IPS-NIHi7 (cell line): ENCODE measurements around the gene GPATCH4.
"Not testable (repeated sequence)": the region's sequence is repeated elsewhere in the genome, so short reads cannot be mapped to it uniquely, and the experiment has no call there.

Experiments
- DNase-seq: peaks from one replicate; pipeline ENCODE4 v3.0.0; 2012; ENCODE audit warnings: mixed read lengths; ENCODE audit errors: extremely low spot score

The GPATCH4 gene

GRCh38 chr1:156598125-156598524, 3.2 kb downstream of the GPATCH4 start:
- no peak for DNase-seq

- DNase-seq, result no peak
These were observed 4.9 kb downstream of the GPATCH4 start for GRCh38 chr1:156596426-156596825.

- DNase-seq, result no peak
These were observed 6.3 kb downstream of the GPATCH4 start for GRCh38 chr1:156595016-156595415.

- DNase-seq, result no peak
These were observed 7.1 kb downstream of the GPATCH4 start for GRCh38 chr1:156594190-156594589.

- no peak for DNase-seq
These were observed 7.7 kb downstream of the GPATCH4 start for GRCh38 chr1:156593661-156593989.

GRCh38 chr1:156592910-156593660, 8.2 kb downstream of the GPATCH4 start:
- DNase-seq, result no peak

- DNase-seq, result no peak
These were observed 8.9 kb downstream of the GPATCH4 start for GRCh38 chr1:156592158-156592909.

- peak; percentile 92 for DNase-seq
These were observed 9.7 kb downstream of the GPATCH4 start, which contains the start of gene NAXE for GRCh38 chr1:156591432-156592157. Gene NAXE, plus strand, starts transcription at chr1:156591776. Its CDS starts 29 bp downstream, at chr1:156591805.

GRCh38 chr1:156591181-156591431, 10.2 kb downstream of the GPATCH4 start:
- DNase-seq, result no peak

- DNase-seq, result no peak
These were observed 10.7 kb downstream of the GPATCH4 start for GRCh38 chr1:156590326-156591180.

- no peak for DNase-seq
These were observed 11.7 kb downstream of the GPATCH4 start for GRCh38 chr1:156589546-156589945.

GRCh38 chr1:156587927-156588326, 13.4 kb downstream of the GPATCH4 start:
- not testable (repeated sequence) for DNase-seq

GRCh38 chr1:156586892-156587477, 14.3 kb downstream of the GPATCH4 start:
- no peak for DNase-seq

GRCh38 chr1:156586323-156586722, 15.0 kb downstream of the GPATCH4 start:
- no peak for DNase-seq

- DNase-seq, result peak; percentile 81
These were observed 16.5 kb downstream of the GPATCH4 start for GRCh38 chr1:156584813-156585212.

- peak; percentile 88 for DNase-seq
These were observed 17.3 kb downstream of the GPATCH4 start for GRCh38 chr1:156583821-156584622.

GRCh38 chr1:156582388-156583017, 18.8 kb downstream of the GPATCH4 start:
- DNase-seq, result no peak

- no peak for DNase-seq
These were observed 19.5 kb downstream of the GPATCH4 start for GRCh38 chr1:156581661-156582387.

GRCh38 chr1:156579472-156579871, 21.8 kb downstream of the GPATCH4 start, which contains the start of gene TTC24:
Gene TTC24, plus strand, starts transcription at chr1:156579723. Its CDS starts 1,642 bp downstream, at chr1:156581365.
- no peak for DNase-seq
